ENCODE measurements around the gene PTCHD1.

Gene PTCHD1

GRCh38 chrX:23394421-23394820 is 59.8 kb downstream of the PTCHD1 start:
- in situ Hi-C loops (cut with HindIII; ENCODE audit: low sequenced_read_pairs) = no loop called here

GRCh38 chrX:23396263-23396662 is 61.6 kb downstream of the PTCHD1 start:
- in situ Hi-C loops (cut with HindIII; ENCODE audit: low sequenced_read_pairs) = no loop called here

GRCh38 chrX:23398570-23398969 is 63.9 kb downstream of the PTCHD1 start:
- in situ Hi-C loops (cut with HindIII; ENCODE audit: low sequenced_read_pairs) = no loop called here

- in situ Hi-C loops (cut with HindIII; ENCODE audit: low sequenced_read_pairs) = no loop called here
Measured at GRCh38 chrX:23403849-23404248, 69.2 kb downstream of the PTCHD1 start.

GRCh38 chrX:23422912-23423311 is 88.3 kb downstream of the PTCHD1 start:
- in situ Hi-C loops (cut with HindIII; ENCODE audit: low sequenced_read_pairs) = no loop called here

- in situ Hi-C loops (cut with HindIII; ENCODE audit: low sequenced_read_pairs) = no loop called here
Measured at GRCh38 chrX:23434356-23434884, 99.8 kb downstream of the PTCHD1 start.

GRCh38 chrX:23435108-23435507 is 100.5 kb downstream of the PTCHD1 start:
- in situ Hi-C loops (cut with HindIII; ENCODE audit: low sequenced_read_pairs) = no loop called here

- in situ Hi-C loops (cut with HindIII; ENCODE audit: low sequenced_read_pairs) = no loop called here
Measured at GRCh38 chrX:23435575-23435974, 100.9 kb downstream of the PTCHD1 start.

- in situ Hi-C loops (cut with HindIII; ENCODE audit: low sequenced_read_pairs) = no loop called here
Measured at GRCh38 chrX:23436875-23437274, 102.2 kb downstream of the PTCHD1 start.

- in situ Hi-C loops (cut with HindIII; ENCODE audit: low sequenced_read_pairs) = no loop called here
Measured at GRCh38 chrX:23451266-23451665, 116.6 kb downstream of the PTCHD1 start.
